Measurements from ENCODE around the gene NPM1.
"Not testable (repeated sequence)": the region's sequence is repeated elsewhere in the genome, so short reads cannot be mapped to it uniquely, and the experiment has no call there.

Gene NPM1

DNA sequence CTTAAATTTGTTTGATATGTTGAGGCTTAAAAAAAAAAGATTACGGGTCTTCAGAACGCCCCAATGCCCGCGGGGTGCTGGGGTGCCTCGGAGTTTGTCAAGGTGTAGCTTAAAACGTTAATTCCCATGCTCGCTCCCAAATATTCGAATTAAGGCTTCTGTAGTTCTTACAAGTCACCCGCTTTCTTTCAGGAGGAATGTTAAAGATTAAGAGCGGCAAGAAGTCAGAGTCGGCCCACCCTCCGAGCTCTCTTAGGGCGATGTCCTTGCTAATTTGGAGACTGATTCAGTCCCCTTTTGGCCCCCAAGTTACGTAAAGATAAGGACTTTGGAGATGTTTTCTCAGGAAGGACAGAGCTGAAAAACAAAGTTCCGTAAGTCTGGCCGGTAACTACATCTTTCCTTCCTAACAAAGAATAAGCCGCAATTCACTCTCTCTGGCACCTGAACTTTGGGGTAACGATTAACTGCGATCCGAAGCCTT lies 746 bp upstream of the NPM1 start:
- DNase-seq, result no peak

DNA sequence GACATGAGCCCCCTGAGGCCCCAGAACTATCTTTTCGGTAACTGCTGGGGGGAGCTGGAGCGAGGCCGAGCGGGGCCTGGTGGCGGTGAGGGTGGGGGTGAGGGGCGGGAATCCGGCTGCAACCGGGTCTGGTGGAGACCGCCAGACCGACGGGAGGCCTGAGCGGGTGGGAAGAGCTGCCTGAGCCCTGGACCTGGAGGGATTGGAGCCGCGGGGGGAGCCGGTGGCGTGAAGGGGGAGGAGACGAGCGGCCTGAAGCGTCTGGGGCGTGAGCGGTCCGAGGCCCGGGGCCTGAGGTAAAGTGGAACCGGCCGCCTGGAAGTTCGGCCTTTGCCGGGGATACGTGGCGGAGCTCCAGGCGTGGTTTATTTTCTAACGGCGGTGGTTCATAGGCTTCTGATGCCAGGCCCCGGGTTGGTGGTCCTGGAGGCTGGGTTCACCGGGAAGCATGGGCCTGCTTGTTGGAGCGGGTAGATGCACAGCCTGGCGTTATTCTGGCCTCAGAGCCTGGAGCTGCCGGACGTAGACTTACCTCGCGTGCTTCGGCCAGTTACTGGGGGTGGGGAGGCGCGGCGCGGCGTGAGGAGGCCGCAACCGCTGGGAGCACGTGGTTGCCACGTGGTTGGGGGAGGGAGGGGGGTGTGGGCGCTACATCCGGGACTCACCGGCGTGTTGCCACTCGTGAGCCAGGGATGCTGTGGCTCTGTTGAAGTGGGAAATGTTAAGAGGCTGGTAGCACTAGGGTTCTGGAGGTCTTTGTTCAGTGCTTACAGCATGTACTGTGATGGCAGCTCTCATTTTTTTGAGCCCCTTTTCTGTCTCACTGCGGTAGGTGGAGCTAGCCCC lies 544 bp downstream of the NPM1 start:
- peak; percentile 27 for DNase-seq

DNA sequence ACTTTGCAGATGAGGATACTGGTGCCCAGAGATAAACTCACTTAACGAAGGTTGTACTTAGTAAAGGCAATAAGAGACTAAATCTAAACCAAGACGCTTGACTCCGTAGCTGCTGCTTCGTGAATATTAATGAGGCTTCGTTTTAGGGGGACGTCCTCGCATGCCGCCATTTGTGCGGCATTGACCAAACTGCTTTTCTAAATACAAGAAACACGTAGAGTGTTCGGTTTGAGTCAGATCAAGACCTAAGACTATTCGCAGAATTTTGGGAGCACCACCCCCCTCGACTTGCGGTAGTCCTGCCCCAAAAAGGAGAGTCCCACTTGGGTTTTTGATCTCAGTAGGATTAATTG lies 1.1 kb downstream of the NPM1 start:
- no peak for DNase-seq

DNA sequence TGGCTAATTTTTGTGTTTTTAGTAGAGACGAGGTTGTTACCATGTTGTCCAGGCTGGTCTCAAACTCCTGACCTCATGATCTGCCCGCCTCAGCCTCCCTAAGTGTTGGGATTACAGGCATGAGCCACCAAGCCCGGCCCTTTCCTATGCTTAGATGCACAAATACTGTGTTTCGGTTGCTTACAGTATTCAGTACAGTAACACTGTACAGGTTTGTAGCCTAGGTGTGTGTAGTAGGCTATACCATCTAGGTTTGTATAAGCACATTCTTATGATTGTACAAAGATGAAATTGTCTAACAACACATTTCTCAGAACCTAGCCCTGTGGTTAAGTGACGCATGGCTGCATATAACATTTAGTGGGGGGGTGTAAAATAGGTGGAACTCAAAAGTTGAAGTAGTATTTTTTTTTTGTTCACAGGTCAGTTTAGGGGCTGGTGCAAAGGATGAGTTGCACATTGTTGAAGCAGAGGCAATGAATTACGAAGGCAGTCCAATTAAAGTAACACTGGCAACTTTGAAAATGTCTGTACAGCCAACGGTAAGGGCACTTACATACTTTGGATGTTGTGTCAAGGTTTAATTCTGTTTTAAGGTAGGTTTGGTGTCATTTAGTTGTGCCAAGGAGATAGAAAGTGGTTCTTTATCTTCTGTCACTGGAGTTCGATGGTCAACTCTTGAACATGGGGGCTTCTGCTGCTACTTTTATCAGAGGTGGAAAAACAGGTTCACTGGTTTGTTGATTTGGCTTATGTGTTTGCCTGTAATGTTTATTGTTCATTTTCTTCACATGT lies 3.4 kb downstream of the NPM1 start:
- DNase-seq, result no peak

DNA sequence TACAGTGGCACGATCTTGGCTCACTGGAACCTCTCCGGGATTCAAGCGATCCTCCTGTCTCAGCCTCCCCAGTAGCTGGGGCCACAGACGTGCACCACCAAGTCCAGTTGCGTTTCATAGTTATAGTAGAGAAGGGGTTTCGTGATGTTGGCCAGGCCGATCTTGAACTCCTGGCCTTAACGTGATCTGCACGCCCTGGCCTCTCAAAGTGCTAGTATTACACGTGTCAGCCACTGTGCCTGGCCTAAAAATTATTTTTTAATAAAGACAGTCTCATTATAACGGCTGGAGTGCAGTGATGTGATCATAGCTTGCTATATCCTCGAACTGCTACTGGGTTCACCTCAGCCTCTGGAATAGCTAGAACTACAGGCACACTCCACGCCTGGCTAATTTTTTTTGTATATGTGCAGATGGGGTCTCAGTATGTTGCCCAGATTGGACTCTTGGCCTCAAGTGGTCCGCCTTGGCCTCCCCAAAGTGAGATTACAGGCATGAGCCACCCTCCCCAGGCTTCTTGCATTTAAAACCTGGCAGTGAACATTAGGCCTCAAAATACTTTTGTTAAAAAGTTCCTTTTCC lies 4.4 kb downstream of the NPM1 start:
- DNase-seq, result no peak

DNA sequence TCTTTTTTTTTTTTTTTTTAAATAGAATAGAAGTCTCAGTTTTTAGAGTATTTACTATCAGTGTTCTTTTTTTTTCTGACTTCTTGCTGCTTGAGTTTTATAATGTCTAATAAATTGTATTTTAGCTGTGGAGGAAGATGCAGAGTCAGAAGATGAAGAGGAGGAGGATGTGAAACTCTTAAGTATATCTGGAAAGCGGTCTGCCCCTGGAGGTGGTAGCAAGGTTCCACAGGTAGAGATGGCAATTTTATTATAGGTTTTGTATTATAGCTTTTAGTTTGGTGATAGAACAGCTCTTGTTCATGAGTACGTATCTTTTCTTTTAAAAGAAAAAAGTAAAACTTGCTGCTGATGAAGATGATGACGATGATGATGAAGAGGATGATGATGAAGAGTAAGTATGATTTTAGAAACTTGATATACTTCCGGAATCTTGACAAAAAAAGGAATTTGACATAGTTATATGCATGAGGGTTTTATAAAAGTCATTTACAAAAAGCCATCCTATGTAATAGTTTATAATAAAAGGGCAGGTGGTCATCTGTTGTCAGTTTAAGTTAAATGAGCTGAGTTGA lies 5.0 kb downstream of the NPM1 start:
- DNase-seq, result no peak

DNA sequence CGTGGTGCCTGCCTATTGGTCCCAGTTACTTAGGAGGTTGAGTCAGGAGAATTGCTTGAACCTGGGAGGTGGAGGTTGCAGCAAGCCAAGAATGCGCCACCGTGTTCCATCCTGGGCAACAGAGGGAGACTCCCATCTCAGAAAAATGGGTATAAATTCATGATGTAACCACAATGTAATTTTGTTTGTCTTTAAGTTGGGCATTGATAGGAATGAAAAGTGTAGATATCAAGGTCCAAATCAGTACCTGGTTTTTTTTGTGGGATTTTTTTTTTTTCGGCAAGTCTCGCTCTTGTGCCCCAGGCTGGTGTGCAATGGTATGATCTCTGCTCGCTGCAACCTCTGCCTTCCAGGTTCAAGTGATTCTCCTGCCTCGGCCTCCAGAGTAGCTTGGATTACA lies 7.4 kb downstream of the NPM1 start:
- DNase-seq, result no peak

DNA sequence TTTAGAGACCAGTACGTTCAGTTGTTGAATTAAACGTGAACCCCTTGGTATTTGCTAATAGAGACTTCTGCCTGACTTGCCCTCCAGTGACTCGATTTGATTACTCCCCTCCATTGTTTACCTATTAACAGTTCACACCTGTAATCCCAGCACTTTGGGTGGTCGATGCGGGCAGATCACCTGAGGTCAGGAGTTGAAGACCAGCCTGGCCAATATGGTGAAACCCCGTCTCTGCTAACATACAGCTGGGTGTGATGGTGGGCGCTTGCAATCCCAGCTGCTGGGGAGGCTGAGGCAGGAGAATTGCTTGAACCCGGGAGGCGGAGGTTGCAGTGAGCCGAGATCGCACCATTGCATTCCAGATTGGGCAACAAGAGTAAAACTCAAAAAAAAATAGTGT lies 8.9 kb downstream of the NPM1 start:
- not testable (repeated sequence) for DNase-seq

DNA sequence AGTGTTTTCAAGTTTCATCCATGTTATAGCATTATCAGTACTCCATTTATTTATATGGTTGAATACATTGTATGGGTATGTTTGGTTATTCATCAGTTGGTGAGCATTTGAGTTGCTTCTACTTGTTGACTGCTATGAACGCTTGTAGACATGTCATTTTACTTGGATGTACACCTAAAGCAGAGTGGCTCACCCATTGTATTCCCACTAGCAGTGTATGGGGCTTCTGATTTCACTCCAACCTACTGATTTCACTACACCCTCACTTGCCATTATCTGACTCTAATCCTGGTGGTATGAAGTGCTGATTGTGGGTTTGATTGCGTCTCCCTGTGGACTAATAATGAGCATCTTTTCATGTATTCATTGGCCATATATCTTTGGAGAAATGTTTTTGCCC lies 9.5 kb downstream of the NPM1 start:
- no peak for DNase-seq

DNA sequence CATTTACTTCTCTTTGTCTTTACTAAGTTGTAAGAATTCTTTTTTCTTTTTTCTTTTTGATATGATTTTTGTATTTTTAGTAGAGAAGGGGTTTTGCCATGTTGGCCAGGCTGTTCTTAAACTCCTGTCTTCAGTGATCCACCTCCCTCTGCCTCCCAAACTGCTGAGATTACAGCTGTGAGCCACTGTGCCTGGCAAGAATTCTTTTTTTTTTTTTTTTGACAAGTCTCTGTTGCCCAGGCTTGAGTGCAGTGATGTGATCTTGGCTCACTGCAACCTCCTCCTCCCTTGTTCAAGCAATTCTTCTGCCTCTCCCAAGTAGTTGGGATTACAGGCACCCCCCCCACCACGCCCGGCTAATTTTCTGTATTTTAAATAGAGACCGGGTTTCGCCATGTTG lies 9.9 kb downstream of the NPM1 start:
- no peak for DNase-seq

DNA sequence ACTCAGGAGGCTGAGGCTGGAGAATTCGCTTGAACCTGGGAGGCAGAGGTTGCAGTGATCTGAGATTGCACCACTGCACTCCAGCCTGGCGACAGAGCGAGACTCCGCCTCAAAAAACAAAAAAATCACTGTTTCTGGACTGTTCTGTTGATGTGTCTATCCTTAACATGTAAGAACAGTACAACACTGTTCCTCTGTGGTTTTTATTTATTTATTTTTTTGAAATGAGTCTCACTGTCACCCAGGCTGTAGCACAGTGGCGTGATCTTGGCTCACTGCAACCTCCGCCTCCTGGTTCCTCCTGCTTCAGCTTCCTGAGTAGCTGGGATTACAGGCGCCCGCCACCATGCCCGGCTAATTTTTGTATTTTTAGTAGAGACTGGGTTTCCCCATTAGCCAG lies 11.0 kb downstream of the NPM1 start:
- DNase-seq, result not testable (repeated sequence)

DNA sequence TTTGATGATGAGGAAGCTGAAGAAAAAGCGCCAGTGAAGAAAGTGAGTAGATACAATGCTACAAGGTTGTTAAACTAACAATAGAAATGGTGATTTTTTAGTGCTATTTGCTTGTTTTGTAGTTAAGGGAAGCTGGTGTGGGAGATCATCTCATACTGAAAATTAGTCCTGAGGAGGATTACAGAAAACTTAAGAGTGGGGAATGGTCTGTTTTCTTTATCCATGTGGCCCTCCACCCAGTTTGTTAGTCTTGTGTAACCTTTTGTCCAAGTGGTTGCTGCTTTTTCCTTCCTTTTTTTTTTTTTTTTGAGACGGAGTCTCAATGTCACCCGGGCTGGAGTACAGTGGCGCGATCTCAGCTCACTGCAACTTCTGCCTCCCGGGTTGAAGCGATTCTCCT lies 12.5 kb downstream of the NPM1 start:
- DNase-seq, result no peak

DNA sequence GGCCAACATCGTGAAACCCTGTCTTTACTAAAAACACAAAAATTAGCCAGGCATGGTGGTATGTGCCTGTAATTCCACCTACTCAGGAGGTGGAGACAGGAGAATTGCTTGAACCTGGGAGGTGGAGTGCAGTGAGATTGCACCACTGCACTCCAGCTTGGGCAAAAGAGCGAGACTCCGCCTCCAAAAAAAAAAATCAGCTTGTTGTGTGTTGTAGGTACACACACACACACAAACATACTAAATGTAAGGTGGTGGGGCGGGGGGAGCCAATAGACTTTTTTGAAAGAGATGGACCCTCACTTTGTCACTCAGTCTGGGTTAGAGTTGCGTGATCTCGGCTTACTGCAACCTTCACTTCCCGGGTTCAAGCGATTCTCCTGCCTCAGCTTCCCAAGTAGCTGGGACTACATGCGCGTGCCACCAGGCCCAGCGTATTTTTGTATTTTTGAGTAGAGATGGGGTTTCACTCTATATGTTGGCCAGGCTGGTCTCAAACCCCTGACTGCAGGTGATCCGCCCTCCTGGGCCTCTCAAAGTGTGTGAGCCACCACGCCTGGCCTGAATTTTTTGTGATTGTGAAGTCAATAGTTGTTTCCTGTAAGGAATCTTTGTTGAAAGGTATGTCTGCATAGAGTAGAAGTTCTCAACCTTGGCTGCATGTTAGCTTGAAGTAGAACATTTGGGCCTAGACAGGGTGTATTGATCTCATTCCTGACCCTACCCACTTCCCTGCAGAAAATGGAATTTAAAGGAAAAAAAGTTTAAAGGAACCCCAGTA lies 13.7 kb downstream of the NPM1 start:
- DNase-seq, result no peak

DNA sequence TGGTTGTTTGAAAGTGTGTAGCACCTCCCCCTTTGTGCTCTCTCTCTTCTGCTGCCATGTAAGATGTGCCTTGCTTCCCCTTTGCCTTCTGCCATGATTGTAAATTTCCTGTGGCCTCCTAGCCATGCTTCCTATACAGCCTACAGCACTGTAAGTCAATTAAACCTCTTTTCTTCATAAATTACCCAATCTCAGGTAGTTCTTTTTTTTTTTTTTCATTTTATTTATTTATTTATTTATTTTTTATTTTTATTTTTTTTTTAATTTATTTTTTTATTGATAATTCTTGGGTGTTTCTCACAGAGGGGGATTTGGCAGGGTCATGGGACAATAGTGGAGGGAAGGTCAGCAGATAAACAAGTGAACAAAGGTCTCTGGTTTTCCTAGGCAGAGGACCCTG lies 15.1 kb downstream of the NPM1 start:
- not testable (repeated sequence) for DNase-seq

DNA sequence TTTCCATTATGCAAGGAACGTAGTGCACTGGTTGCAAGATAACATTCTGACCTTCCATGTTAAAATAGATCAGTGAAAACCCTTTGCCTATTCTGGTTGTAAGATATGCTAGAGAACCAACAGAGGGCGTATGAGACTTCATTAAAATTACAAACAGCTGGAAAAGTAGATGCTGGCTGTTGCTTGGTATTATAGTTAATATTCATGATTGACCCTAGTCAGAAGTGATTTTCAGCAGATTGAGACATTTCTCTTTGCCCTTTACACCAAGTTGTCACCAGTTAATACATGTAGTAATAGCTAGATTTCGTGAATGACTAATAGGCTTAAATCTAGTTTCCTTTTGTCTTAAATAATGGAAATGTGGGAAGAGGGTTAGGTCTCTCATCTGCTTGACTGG lies 18.0 kb downstream of the NPM1 start:
- DNase-seq, result no peak

DNA sequence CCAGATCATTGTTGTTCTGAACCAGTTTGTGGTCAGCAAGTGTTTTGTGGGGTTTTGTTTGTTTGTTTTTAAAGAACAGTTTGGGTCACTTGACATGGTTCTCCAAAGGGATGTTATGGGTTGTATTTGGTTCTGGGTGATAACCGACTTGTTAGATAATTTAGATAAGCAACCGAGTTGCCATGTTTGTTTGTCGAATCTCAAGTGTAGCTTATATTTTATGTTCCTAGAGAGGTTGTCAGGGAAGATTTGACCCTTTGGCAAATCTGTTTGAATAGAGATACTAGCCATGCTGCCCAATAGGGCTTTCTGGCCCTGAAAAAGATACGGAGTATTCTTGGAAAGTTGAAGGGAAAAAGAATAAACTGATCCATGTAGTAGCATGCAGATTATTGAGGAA lies 19.6 kb downstream of the NPM1 start:
- no peak for DNase-seq

DNA sequence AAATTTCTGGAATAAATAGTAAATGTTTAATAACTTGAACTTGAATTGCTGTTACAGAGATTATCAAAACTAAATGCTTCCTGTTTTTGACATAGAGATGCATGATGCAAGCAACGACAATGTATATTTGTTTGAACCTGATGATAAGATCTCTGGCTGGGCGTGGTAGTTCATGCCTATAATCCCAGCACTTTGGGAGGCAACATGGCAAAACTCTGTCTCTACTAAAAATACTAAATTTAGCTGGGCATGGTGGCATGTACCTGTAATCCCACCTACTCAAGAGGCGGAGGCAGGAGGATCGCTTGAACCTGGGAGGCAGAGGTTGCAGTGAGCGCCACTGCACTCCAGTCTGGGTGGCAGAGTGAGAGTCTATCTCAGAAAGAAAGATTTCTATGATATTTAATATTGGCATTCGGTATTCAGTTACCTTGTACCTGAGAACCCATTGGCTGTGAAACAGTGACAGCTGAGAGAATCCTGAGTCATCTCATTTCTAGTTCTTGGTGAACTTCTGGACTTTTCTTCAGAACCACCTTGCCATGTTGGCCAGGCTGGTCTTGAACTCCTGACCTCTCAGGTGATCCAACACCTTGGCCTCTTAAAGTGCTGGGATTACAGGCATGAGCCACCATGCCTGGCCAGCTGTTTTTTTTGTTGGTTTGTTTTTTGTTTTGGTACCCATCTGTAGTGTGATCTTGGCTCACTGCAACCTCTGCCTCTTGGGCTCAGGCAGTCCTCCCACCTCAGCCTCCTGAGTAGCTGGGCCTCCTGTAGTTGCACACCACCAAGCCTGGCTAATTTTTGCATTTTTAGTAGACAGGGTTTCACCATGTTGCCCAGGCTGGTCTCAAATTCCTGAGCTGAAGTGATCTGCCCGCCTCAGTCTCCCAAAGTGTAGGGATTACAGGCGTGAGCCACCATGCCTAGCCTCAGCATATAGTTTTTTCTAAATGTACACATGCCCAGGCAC lies 21.8 kb downstream of the NPM1 start:
- DNase-seq, result no peak

DNA sequence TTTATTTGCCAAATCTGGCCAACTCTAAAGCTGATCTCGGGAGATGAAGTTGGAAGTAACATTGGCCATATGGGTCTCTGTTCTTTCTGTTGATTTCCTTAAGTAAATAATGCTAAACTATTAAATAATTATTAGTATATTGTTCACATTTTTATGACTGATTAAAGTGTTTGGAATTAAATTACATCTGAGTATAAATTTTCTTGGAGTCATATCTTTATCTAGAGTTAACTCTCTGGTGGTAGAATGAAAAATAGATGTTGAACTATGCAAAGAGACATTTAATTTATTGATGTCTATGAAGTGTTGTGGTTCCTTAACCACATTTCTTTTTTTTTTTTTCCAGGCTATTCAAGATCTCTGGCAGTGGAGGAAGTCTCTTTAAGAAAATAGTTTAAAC lies 22.5 kb downstream of the NPM1 start:
- no peak for DNase-seq

DNA sequence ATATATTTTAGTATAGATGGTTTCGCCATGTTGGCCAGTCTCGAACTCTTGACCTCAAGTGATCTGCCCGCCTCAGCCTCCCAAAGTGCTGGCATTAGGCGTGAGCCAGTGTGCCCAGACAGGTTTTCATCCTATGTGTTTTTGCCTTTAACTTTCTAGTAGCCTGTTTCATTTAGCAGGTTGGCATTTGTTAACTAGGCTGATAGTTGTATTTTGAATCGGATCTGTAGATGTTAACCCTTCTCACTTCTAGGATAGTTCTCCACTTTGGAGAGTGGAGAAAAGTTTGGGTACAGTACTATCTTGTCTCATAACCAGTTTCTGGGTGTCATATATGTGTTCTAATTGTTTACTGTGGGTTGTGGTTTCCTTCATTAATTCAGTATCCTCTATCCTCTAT lies 24.5 kb downstream of the NPM1 start:
- no peak for DNase-seq

DNA sequence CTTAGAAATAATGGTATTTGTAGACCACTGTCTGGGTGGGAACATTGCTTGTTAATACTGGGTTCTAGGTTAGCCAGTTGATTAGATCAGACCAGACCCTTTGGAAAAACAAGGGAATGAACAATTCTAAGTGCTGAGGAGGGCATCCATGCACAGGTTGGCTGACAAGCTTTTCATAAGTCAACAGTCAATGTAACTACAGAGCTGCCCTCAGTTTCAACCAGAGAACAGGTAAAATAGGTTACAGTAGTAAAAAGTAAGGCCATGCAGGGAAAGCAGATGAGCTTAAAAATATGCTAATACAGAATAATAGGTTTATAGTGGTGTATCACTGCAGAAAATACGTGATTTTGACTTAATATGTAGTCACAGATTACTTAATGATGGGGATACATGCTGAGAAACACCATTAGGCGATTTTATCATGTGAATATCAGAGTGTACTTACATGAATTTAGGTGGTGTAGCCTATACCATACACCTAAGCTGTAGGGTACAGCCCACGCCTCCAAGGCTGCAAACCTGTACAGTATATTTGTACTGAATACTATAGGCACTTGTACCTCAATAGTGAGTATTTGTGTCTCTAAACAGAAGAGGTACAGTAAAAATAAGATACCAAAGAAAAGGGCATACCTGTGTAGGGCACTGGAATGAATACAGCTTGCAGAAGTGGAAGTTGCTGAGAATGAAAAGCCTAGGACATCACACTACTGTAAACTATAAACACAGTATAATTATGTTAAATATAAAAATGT lies 25.7 kb downstream of the NPM1 start:
- DNase-seq, result no peak

DNA sequence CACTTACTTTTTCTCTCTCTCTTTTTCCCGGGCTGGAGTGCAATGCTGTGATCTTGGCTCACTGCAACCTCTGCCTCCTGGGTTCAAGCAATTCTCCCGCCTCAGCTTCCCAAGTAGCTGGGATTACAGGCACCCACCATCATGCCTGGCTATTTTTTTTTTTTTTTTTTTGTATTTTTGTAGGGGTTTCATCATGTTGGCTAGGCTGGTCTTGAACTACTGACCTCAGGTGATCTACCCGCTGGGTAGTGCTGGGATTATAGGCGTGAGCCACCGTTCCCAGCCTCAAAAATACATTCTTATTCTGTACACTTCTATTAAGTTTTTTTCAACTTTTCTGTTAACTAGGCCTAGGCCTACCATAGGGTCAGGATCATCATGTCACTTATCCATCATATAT lies 26.3 kb downstream of the NPM1 start:
- DNase-seq, result not testable (repeated sequence)

Data from NCI-H1417 treated with DMSO at 0.1 percent for 48 hours (cell line).